KG1 (cell line): ENCODE data around the gene HOXC11.

Source experiments
- DNase-seq: peaks from one replicate; lab custom pipeline; 2025; lab: John Stamatoyannopoulos, UW

The HOXC11 gene

GRCh38 chr12:54021432-54022013 lies 48.6 kb downstream of the HOXC11 start:
- no peak for DNase-seq

GRCh38 chr12:54022960-54023884 lies 50.3 kb downstream of the HOXC11 start:
- DNase-seq: no peak

GRCh38 chr12:54024127-54024526 lies 51.2 kb downstream of the HOXC11 start:
- no peak for DNase-seq

- no peak for DNase-seq
These were observed 51.8 kb downstream of the HOXC11 start for GRCh38 chr12:54024581-54025305.

- DNase-seq: no peak
These were observed 52.8 kb downstream of the HOXC11 start for GRCh38 chr12:54025499-54026405.

GRCh38 chr12:54026640-54027441 lies 53.9 kb downstream of the HOXC11 start:
- DNase-seq: no peak
